Measurements from ENCODE around the gene MBOAT2. TPM values are rescaled to one million over a fixed set of nuclear protein-coding genes. Genes with fewer than 3 reads are reported as not detected.

Gene MBOAT2
- polyA plus RNA-seq, 1 donor from 2014 or later, result 205 TPM

- Histone ChIP-seq H3K79me2 (replicated peaks; ENCODE audit: insufficient read depth, low read length) (peaks cover 49% of the 10 kb centered on the region), H3K9me3 (ENCODE audit: low read length) (no peaks in the 10 kb centered on the region), H3K9me2 (ENCODE audit: insufficient read depth, low read length) (no peaks in the 10 kb centered on the region), H3K9ac (ENCODE audit: low read length) (peak overlapping the region; percentile 74), H3K36me3 (ENCODE audit: insufficient read depth, low read length) (no peaks in the 10 kb centered on the region), H3K27ac (ENCODE audit: low read length) (no peak overlapping the region), H3K4me3 (ENCODE audit: low read length) (peak overlapping the region; percentile 92), H2AFZ (ENCODE audit: low read depth, low read length) (no peak overlapping the region), H3K27me3 (ENCODE audit: insufficient read depth, low read depth, low read length) (no peaks in the 10 kb centered on the region), H3K4me2 (ENCODE audit: low read length) (peak overlapping the region; percentile 73), H4K20me1 (ENCODE audit: insufficient read depth) (no peaks in the 10 kb centered on the region), H3F3A (ENCODE audit: insufficient read depth, low read length, poor library complexity, severe bottlenecking) (no peaks in the 10 kb centered on the region)
- TF ChIP-seq SMC3 (conservative IDR thresholded peaks at IDR 0.05; ENCODE audit: poor library complexity), result no peak
- TF ChIP-seq RAD21 (conservative IDR thresholded peaks at IDR 0.05), result no peak
Measured at GRCh38 chr2:9002313-9002636, 1.2 kb downstream of the MBOAT2 start.

- TF ChIP-seq SMC3 (conservative IDR thresholded peaks at IDR 0.05; ENCODE audit: poor library complexity) (no peak), MXI1 (conservative IDR thresholded peaks at IDR 0.05; ENCODE audit: poor library complexity, severe bottlenecking) (no peak), REST (IDR thresholded peaks at IDR 0.05; ENCODE audit: borderline replicate concordance) (no peak), TAF1 (IDR thresholded peaks at IDR 0.05; ENCODE audit: low read depth) (no peak), POLR2AphosphoS5 (IDR thresholded peaks at IDR 0.05) (no peak), RAD21 (conservative IDR thresholded peaks at IDR 0.05) (no peak)
- H4K20me1 ChIP-seq (ENCODE audit: insufficient read depth), result no peaks in the 10 kb centered on the region
- H3K27me3 ChIP-seq (ENCODE audit: insufficient read depth, low read depth, low read length), result no peaks in the 10 kb centered on the region
- no peaks in the 10 kb centered on the region for H3F3A ChIP-seq (ENCODE audit: insufficient read depth, low read length, poor library complexity, severe bottlenecking)
- H3K36me3 ChIP-seq (ENCODE audit: insufficient read depth, low read length), result no peaks in the 10 kb centered on the region
- H3K9me2 ChIP-seq (ENCODE audit: insufficient read depth, low read length), result no peaks in the 10 kb centered on the region
- no peak overlapping the region for H3K27ac ChIP-seq (ENCODE audit: low read length)
- H3K4me2 ChIP-seq (ENCODE audit: low read length), result peak overlapping the region; percentile 73
- H3K9me3 ChIP-seq (ENCODE audit: low read length), result no peaks in the 10 kb centered on the region
- H3K4me3 ChIP-seq (ENCODE audit: low read length), result peak overlapping the region; percentile 92
- H3K9ac ChIP-seq (ENCODE audit: low read length), result no peak overlapping the region
- peaks cover 53% of the 10 kb centered on the region for H3K79me2 ChIP-seq (replicated peaks; ENCODE audit: insufficient read depth, low read length)
- no peak overlapping the region for H2AFZ ChIP-seq (ENCODE audit: low read depth, low read length)
Measured at GRCh38 chr2:9001778-9002177, 1.7 kb downstream of the MBOAT2 start.

- H4K20me1 ChIP-seq (ENCODE audit: insufficient read depth), result no peaks in the 10 kb centered on the region
- peak overlapping the region; percentile 92 for H3K4me3 ChIP-seq (ENCODE audit: low read length)
- peak overlapping the region; percentile 73 for H3K4me2 ChIP-seq (ENCODE audit: low read length)
Measured at GRCh38 chr2:9001229-9001628, 2.3 kb downstream of the MBOAT2 start.

More at GRCh38 chr2:9001229-9001628, 2.3 kb downstream of the MBOAT2 start:
- H3K9ac ChIP-seq (ENCODE audit: low read length), result no peak overlapping the region
- no peaks in the 10 kb centered on the region for H3K27me3 ChIP-seq (ENCODE audit: insufficient read depth, low read depth, low read length)
- H2AFZ ChIP-seq (ENCODE audit: low read depth, low read length), result no peak overlapping the region
- no peaks in the 10 kb centered on the region for H3F3A ChIP-seq (ENCODE audit: insufficient read depth, low read length, poor library complexity, severe bottlenecking)
- peaks cover 59% of the 10 kb centered on the region for H3K79me2 ChIP-seq (replicated peaks; ENCODE audit: insufficient read depth, low read length)
- no peaks in the 10 kb centered on the region for H3K9me3 ChIP-seq (ENCODE audit: low read length)
- no peaks in the 10 kb centered on the region for H3K36me3 ChIP-seq (ENCODE audit: insufficient read depth, low read length)
- H3K9me2 ChIP-seq (ENCODE audit: insufficient read depth, low read length), result no peaks in the 10 kb centered on the region
- no peak for TF ChIP-seq CTCF (IDR thresholded peaks at IDR 0.05; ENCODE audit: poor library complexity, severe bottlenecking)
- no peak for TF ChIP-seq MXI1 (conservative IDR thresholded peaks at IDR 0.05; ENCODE audit: poor library complexity, severe bottlenecking)
- TF ChIP-seq POLR2AphosphoS5 (IDR thresholded peaks at IDR 0.05), result no peak
- TF ChIP-seq SMC3 (conservative IDR thresholded peaks at IDR 0.05; ENCODE audit: poor library complexity), result no peak
- no peak for TF ChIP-seq EP300 (conservative IDR thresholded peaks at IDR 0.05; ENCODE audit: poor library complexity, severe bottlenecking)
- no peak overlapping the region for H3K27ac ChIP-seq (ENCODE audit: low read length)
